ENCODE data around the gene CACNA2D4.

CACNA2D4 gene

DNA sequence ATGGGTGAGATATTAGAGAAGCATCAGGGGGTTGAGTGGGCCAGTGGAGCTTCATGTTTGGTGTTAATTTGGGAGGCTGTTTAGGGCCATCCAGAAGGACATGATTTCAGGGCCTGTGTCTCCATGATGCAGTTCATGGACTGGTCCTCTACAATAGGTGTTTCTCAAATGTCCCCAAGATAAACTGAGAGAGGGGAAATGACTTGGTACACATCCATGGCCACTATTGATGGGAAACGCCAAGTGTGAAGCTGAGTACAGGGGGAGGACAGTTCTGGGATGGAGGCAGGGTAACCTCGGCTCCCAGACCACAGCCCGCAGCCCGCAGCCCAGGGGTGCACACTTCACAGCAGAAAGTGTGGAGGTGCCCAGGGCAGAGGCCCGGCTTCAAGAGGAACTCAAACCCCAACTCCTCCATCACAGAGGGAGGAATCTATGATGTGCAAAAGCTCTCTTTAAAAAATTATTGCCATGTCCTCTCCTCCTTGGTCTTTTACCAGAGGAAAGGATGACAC, 33.3 kb downstream of the CACNA2D4 start:
- Histone ChIP-seq H3K27me3 (ENCODE audit: control insufficient read depth, insufficient read depth, low read length) (no peaks in the 10 kb centered on the region; the same call in 1 of the 2 replicates), H3K36me3 (ENCODE audit: control insufficient read depth, insufficient read depth, low read length) (no peaks in the 10 kb centered on the region), H3K9me3 (ENCODE audit: control insufficient read depth, insufficient read depth, low read depth, low read length) (0 out of 2 replicates have a peak, but pooled peaks cover 2% of the 10 kb centered on the region), H3K4me1 (ENCODE audit: control insufficient read depth, insufficient read depth, low read length) (no peaks in the 10 kb centered on the region), H3K9ac (ENCODE audit: low read length) (no peak overlapping the region), H3K4me3 (ENCODE audit: low read depth, low read length) (no peak overlapping the region), H3K27ac (ENCODE audit: low read depth, low read length) (no peak overlapping the region)

DNA sequence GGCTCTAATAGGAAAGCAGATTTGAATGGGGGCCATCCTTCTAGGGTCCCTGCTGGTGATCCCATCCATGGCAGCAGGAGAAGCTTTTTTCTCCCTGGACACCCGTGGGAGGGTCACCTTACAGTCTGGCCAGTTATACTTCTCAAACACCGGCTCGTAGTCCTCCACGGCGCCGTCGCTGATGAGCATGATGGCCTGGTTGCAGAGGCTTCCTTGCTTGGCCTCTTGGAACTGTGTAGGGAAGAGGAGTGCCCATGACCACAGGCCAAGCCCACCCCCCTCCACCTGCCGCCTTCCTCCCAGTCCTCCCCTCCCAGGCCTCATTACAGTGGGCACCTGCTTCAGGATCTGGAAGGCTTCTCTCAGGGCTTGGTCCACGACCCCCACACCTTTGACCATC, 33.8 kb downstream of the CACNA2D4 start:
- Histone ChIP-seq H3K27ac (ENCODE audit: low read depth, low read length) (no peak overlapping the region), H3K4me3 (ENCODE audit: low read depth, low read length) (no peak overlapping the region), H3K9me3 (ENCODE audit: control insufficient read depth, insufficient read depth, low read depth, low read length) (0 out of 2 replicates have a peak, but pooled peaks cover 2% of the 10 kb centered on the region), H3K27me3 (ENCODE audit: control insufficient read depth, insufficient read depth, low read length) (no peaks in the 10 kb centered on the region; the same call in 1 of the 2 replicates), H3K4me1 (ENCODE audit: control insufficient read depth, insufficient read depth, low read length) (no peaks in the 10 kb centered on the region), H3K36me3 (ENCODE audit: control insufficient read depth, insufficient read depth, low read length) (no peaks in the 10 kb centered on the region), H3K9ac (ENCODE audit: low read length) (no peak overlapping the region)

DNA sequence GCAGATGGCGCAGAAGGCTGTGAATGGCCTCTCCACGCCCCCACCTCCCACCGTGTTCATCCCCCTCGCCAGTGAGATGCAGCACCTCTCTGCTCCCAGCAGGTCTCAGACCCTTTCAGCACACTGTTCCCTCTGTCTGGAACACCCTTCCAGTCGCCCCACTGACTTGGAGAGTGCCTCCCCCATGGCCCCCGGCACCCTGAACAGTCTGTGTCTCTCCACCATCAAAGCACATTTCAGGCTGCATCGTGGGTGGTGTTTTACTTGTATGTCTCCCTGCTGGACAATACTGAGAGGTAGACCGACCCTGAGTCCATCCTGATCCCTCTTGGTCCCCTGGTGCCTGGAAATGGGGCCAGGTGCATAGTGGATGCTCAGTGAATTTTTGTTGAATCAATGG, 34.9 kb downstream of the CACNA2D4 start:
- H3K9me3 ChIP-seq (ENCODE audit: control insufficient read depth, insufficient read depth, low read depth, low read length), result 0 out of 2 replicates have a peak, but pooled peaks cover 2% of the 10 kb centered on the region
- H3K27me3 ChIP-seq (ENCODE audit: control insufficient read depth, insufficient read depth, low read length), result no peaks in the 10 kb centered on the region; the same call in 1 of the 2 replicates
- H3K4me3 ChIP-seq (ENCODE audit: low read depth, low read length), result no peak overlapping the region
- no peak overlapping the region for H3K9ac ChIP-seq (ENCODE audit: low read length)
- H3K27ac ChIP-seq (ENCODE audit: low read depth, low read length), result no peak overlapping the region
- no peaks in the 10 kb centered on the region for H3K36me3 ChIP-seq (ENCODE audit: control insufficient read depth, insufficient read depth, low read length)
- no peaks in the 10 kb centered on the region for H3K4me1 ChIP-seq (ENCODE audit: control insufficient read depth, insufficient read depth, low read length)

DNA sequence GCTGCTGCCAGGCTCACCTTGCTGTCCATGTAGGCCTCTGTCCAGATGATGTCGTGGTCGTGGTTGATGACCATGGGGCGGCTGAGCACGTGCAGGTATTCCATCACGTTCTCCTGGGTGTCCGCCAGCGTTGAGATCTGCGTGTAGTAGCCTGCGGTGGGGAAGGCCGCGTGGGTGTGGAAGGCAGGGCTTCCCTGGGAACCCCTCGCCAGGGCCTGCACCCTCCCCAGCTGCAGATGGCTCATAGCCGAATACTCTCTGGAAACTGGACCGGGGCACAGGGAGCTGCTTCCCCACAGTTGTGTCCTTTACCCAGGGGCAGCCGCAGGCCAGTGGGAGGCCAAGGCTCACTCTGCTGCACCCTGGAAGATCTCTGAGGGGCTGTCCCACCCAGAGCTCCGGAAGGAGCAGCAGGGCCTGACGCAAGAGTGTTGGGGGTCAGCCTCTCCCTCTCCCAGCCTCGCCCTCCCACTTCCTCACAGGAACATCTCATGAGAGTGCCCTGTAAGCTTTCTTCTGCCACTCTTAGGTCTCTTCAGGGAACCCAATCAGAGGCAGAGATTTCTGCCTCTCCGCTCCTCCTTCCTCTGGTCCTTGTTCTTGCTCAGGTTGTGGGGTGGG, 35.5 kb downstream of the CACNA2D4 start:
- H3K27me3 ChIP-seq (ENCODE audit: control insufficient read depth, insufficient read depth, low read length), result no peaks in the 10 kb centered on the region; the same call in 1 of the 2 replicates
- H3K36me3 ChIP-seq (ENCODE audit: control insufficient read depth, insufficient read depth, low read length), result no peaks in the 10 kb centered on the region
- no peak overlapping the region for H3K27ac ChIP-seq (ENCODE audit: low read depth, low read length)
- H3K9ac ChIP-seq (ENCODE audit: low read length), result no peak overlapping the region
- no peaks in the 10 kb centered on the region for H3K4me1 ChIP-seq (ENCODE audit: control insufficient read depth, insufficient read depth, low read length)
- H3K4me3 ChIP-seq (ENCODE audit: low read depth, low read length), result no peak overlapping the region
- H3K9me3 ChIP-seq (ENCODE audit: control insufficient read depth, insufficient read depth, low read depth, low read length), result 0 out of 2 replicates have a peak, but pooled peaks cover 2% of the 10 kb centered on the region

DNA sequence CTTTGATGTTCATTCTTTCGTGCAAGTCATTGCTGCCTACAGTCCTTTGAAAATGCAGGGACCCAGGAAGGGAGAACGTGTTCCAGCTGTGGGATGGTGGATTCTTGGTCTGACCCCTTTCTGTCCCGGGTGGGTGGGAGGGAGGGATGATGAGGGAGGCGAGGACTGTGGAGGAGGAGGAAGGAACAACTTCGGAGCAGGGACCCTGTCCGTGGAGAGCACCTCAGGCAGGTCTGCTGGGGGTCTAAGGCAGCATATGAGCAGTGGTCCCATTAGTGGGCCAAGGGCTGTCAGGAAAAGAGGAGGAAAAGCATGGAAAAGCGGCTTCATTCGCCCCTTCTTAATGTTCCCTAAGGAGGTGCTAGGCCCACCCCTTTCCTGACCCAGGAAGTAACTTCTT, 36.0 kb downstream of the CACNA2D4 start:
- Histone ChIP-seq H3K4me3 (ENCODE audit: low read depth, low read length) (no peak overlapping the region), H3K9ac (ENCODE audit: low read length) (no peak overlapping the region), H3K36me3 (ENCODE audit: control insufficient read depth, insufficient read depth, low read length) (no peaks in the 10 kb centered on the region), H3K27ac (ENCODE audit: low read depth, low read length) (no peak overlapping the region), H3K27me3 (ENCODE audit: control insufficient read depth, insufficient read depth, low read length) (no peaks in the 10 kb centered on the region; the same call in 1 of the 2 replicates), H3K4me1 (ENCODE audit: control insufficient read depth, insufficient read depth, low read length) (no peaks in the 10 kb centered on the region), H3K9me3 (ENCODE audit: control insufficient read depth, insufficient read depth, low read depth, low read length) (no peaks in the 10 kb centered on the region)

DNA sequence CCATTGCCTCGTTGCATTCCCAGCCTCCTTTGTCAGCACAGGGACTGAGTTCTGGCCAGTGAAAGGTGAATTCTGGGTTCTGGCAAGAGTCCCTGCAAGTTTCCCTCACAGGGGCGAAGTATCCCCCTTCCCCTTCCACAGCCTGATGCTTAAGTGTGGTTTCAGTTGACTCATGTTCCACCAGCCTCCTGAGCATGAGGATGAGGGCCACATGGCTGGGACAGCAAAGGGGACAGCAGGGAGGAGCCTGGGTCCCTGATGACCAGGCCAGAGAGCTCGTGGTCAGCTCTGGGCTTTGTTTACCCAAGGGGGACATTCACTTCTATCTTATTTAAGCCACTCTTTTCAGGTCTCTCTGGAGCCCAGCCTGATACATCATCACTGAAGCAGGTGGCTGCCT, 36.5 kb downstream of the CACNA2D4 start:
- Histone ChIP-seq H3K4me3 (ENCODE audit: low read depth, low read length) (no peak overlapping the region), H3K9me3 (ENCODE audit: control insufficient read depth, insufficient read depth, low read depth, low read length) (no peaks in the 10 kb centered on the region), H3K4me1 (ENCODE audit: control insufficient read depth, insufficient read depth, low read length) (no peaks in the 10 kb centered on the region), H3K9ac (ENCODE audit: low read length) (no peak overlapping the region), H3K36me3 (ENCODE audit: control insufficient read depth, insufficient read depth, low read length) (no peaks in the 10 kb centered on the region), H3K27me3 (ENCODE audit: control insufficient read depth, insufficient read depth, low read length) (no peaks in the 10 kb centered on the region; the same call in 1 of the 2 replicates), H3K27ac (ENCODE audit: low read depth, low read length) (no peak overlapping the region)

DNA sequence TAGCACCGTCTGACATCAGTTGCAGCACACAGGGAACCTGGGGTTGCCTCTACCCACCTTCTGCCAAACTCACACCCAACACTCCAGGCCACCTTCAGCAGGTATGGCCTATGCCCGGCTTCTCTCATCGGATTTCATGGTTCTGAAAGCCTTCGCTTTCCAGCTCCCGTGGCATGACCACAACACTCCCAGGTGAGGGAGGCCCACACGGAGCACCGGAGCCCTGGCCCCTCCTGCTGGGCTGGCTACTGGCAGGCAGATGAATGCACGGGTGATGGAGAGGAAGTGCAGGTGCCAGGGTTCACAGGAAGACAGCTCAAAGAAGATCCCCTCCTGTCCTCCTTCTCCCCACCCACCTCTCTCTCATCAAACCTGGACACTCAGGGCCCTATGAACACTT, 37.2 kb downstream of the CACNA2D4 start:
- H3K27ac ChIP-seq (ENCODE audit: low read depth, low read length), result no peak overlapping the region
- no peaks in the 10 kb centered on the region for H3K4me1 ChIP-seq (ENCODE audit: control insufficient read depth, insufficient read depth, low read length)
- no peaks in the 10 kb centered on the region for H3K36me3 ChIP-seq (ENCODE audit: control insufficient read depth, insufficient read depth, low read length)
- H3K9ac ChIP-seq (ENCODE audit: low read length), result no peak overlapping the region
- no peak overlapping the region for H3K4me3 ChIP-seq (ENCODE audit: low read depth, low read length)
- no peaks in the 10 kb centered on the region; the same call in 1 of the 2 replicates for H3K27me3 ChIP-seq (ENCODE audit: control insufficient read depth, insufficient read depth, low read length)
- H3K9me3 ChIP-seq (ENCODE audit: control insufficient read depth, insufficient read depth, low read depth, low read length), result no peaks in the 10 kb centered on the region

DNA sequence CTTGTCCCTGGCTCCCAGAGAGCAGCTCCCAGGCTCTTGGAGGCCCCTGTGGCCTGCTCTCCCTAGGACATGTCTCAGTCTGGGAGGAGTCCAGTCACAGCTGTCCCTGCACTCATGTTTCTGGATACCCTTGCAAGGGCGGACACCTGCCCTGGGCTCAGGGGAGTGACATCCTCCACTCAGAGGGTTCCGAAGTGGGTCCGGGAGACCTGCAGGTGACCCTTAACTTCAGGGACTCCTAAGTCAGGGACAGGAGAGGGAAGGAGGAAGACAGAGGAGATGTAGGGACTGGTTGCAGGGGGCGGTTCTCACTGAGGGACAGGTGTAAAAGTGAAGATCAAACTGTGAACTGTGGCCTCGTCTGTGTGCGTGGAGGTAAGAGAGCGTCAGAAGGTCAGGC, 37.6 kb downstream of the CACNA2D4 start:
- Histone ChIP-seq H3K9ac (ENCODE audit: low read length) (no peak overlapping the region), H3K27me3 (ENCODE audit: control insufficient read depth, insufficient read depth, low read length) (no peaks in the 10 kb centered on the region; the same call in 1 of the 2 replicates), H3K4me1 (ENCODE audit: control insufficient read depth, insufficient read depth, low read length) (no peaks in the 10 kb centered on the region), H3K27ac (ENCODE audit: low read depth, low read length) (no peak overlapping the region), H3K9me3 (ENCODE audit: control insufficient read depth, insufficient read depth, low read depth, low read length) (no peaks in the 10 kb centered on the region), H3K36me3 (ENCODE audit: control insufficient read depth, insufficient read depth, low read length) (no peaks in the 10 kb centered on the region), H3K4me3 (ENCODE audit: low read depth, low read length) (no peak overlapping the region)

DNA sequence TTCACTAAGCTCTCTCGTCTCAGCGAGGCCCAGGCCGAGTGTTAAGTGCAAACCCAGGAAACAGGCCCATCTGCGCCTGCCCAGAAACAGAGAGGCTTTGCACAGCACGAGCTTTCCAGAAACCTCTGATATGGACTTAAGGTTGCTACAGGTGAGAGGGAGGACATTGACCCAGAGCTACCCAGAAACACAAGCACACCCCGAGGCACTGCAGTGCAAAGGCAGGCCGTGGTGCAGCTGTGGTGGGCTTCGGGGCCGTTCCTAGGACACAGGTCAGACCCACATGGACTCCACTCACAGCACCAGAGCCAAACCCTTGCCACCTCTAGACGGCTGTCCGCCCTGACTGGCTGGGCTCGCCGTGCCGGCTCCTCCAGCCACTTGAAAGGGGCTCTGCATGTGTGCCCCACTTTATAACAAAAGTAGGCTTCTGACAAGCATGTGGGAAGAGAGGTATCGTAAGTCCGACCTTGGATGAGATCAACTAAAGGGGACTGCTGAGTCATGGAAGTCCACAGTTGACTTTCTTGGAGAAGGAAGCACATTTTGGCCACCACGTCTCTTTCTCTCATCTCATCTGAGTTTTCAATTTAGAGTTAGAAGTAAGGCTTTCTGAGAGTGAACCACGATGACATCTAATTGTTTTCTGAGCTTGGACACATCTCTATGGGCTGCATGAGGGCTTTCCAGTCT, 38.2 kb downstream of the CACNA2D4 start:
- no peaks in the 10 kb centered on the region; the same call in 1 of the 2 replicates for H3K27me3 ChIP-seq (ENCODE audit: control insufficient read depth, insufficient read depth, low read length)
- H3K27ac ChIP-seq (ENCODE audit: low read depth, low read length), result no peak overlapping the region
- no peak overlapping the region for H3K4me3 ChIP-seq (ENCODE audit: low read depth, low read length)
- H3K9me3 ChIP-seq (ENCODE audit: control insufficient read depth, insufficient read depth, low read depth, low read length), result no peaks in the 10 kb centered on the region
- H3K36me3 ChIP-seq (ENCODE audit: control insufficient read depth, insufficient read depth, low read length), result no peaks in the 10 kb centered on the region
- no peaks in the 10 kb centered on the region for H3K4me1 ChIP-seq (ENCODE audit: control insufficient read depth, insufficient read depth, low read length)
- H3K9ac ChIP-seq (ENCODE audit: low read length), result no peak overlapping the region

DNA sequence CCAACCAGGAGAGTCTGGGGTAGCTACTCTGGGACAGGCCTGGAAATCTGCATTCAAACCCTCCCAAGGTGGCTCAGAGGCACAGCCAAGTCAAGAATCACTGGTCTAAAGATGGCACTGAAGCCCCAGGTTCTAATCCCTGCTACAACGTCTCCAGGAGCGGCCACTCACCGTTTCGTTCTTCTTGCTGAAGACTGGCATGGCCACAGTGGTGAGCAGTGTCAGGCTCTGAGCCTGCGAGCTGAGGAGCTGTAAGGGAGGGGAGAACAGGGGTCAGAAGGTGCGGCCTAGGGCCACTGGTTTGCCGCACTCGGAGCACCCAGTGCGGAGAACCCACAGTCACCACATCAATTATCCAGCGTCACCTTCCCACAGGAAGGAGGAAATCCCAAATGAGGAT, 38.8 kb downstream of the CACNA2D4 start:
- Histone ChIP-seq H3K27me3 (ENCODE audit: control insufficient read depth, insufficient read depth, low read length) (no peaks in the 10 kb centered on the region; the same call in 1 of the 2 replicates), H3K4me3 (ENCODE audit: low read depth, low read length) (no peak overlapping the region), H3K9me3 (ENCODE audit: control insufficient read depth, insufficient read depth, low read depth, low read length) (no peaks in the 10 kb centered on the region), H3K27ac (ENCODE audit: low read depth, low read length) (no peak overlapping the region), H3K4me1 (ENCODE audit: control insufficient read depth, insufficient read depth, low read length) (no peaks in the 10 kb centered on the region), H3K9ac (ENCODE audit: low read length) (no peak overlapping the region), H3K36me3 (ENCODE audit: control insufficient read depth, insufficient read depth, low read length) (no peaks in the 10 kb centered on the region)

DNA sequence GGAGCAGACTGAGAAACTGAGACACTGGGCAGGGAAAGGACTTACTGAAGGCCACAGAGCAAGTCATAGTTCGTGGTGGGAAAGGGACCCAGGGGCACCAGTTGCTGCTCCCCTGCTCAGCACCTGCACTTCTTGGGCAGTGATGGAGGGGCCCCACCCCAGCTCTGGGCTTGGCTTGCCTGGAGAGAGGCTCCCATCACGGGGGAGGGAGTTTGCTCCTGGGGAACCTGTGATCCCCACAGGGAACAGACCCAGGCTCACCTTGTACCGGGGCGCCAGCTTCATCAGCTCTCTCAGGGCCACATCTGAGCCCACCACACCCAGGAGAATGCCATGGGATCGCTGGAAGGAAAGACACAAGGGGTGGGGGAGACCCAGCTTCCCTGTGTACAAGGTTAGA, 39.8 kb downstream of the CACNA2D4 start:
- H3K27me3 ChIP-seq (ENCODE audit: control insufficient read depth, insufficient read depth, low read length), result no peaks in the 10 kb centered on the region; the same call in 1 of the 2 replicates
- no peak overlapping the region for H3K27ac ChIP-seq (ENCODE audit: low read depth, low read length)
- no peaks in the 10 kb centered on the region for H3K4me1 ChIP-seq (ENCODE audit: control insufficient read depth, insufficient read depth, low read length)
- no peaks in the 10 kb centered on the region for H3K9me3 ChIP-seq (ENCODE audit: control insufficient read depth, insufficient read depth, low read depth, low read length)
- no peaks in the 10 kb centered on the region for H3K36me3 ChIP-seq (ENCODE audit: control insufficient read depth, insufficient read depth, low read length)
- no peak overlapping the region for H3K9ac ChIP-seq (ENCODE audit: low read length)
- H3K4me3 ChIP-seq (ENCODE audit: low read depth, low read length), result no peak overlapping the region

Measured in HUES6 (cell line).